HG03196 (cell line): ENCODE measurements around the gene ARMC7.
A peak's percentile ranks its signal among the peaks of the same experiment; 100 is the strongest.
"Not testable (repeated sequence)": the region's sequence is repeated elsewhere in the genome, so short reads cannot be mapped to it uniquely, and the experiment has no call there.

Source experiments
- ATAC-seq: cut with Tn5 transposase; IDR thresholded peaks from one replicate; pipeline ENCODE4 v1.9.1; 2021; ENCODE audit not compliant: unreplicated experiment

ARMC7 gene

DNA sequence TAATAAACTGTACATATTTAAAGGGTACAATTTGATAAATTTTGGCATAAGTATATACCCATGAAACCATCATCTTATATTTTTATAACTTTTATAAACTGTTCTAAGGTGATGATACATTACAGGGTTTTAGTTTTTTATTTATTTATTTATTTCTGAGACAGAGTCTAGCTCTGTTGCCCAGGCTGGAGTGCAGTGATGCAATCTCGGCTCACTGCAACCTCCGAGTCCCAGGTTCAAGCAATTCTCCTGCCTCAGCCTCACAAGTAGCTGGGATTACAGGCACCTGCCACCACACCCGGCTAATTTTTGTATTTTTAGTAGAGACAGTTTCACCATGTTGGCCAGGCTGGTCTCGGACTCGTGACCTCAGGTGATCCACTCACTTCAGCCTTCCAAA, 18.2 kb downstream of the ARMC7 start:
- not testable (repeated sequence) for ATAC-seq

GRCh38 chr17:75128694-75129505, 19.1 kb downstream of the ARMC7 start:
- ATAC-seq, result no peak

GRCh38 chr17:75129576-75129975, 19.8 kb downstream of the ARMC7 start:
- ATAC-seq, result no peak

GRCh38 chr17:75130059-75130631, 20.4 kb downstream of the ARMC7 start:
- ATAC-seq, result no peak

GRCh38 chr17:75130632-75131277, 21.0 kb downstream of the ARMC7 start:
- no peak for ATAC-seq

DNA sequence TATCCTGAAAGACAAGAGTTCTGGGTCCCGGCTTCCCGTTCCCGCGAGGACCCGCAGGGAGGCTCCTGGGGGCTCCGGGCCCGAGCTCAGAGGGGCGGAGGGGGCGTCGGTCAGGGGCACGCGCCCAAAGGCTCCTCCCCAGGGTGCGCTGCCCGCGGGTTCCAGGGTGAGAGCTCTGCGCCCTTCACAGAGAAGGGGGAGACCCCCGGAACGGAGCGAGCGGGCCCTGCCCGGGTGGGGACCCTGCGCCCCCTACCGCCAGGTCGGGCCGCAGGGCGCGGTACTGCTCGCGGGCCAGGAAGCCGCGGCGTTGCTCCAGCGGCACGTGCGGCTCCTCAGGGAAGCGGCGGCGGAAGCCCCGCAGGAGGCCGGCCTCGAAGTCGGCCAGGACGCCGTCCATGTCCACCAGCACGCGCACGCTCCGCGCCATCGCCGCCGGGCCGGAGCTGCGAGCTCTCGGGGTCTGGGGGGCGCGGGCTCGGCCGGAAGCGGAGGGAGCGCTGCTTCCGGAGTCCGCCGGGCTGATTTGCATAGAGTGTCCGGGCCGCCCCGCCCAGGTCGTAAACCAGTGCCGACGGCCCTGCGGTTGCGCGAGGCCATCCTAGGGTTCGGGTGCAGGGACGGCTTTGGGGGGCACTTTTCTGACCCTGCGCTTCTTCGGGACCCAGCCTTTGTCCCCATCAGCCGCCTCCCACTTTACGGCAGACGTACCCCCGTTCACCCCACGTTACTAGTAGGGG, 21.7 kb downstream of the ARMC7 start, which contains the start of gene NT5C:
TSS of gene NT5C (minus strand) at position 465 of the 740 bp plus-strand sequence. CDS start at position 430, 35 bp downstream.
- ATAC-seq, result peak; percentile 60

- not testable (repeated sequence) for ATAC-seq
These were observed 22.5 kb downstream of the ARMC7 start for GRCh38 chr17:75132018-75133000.

DNA sequence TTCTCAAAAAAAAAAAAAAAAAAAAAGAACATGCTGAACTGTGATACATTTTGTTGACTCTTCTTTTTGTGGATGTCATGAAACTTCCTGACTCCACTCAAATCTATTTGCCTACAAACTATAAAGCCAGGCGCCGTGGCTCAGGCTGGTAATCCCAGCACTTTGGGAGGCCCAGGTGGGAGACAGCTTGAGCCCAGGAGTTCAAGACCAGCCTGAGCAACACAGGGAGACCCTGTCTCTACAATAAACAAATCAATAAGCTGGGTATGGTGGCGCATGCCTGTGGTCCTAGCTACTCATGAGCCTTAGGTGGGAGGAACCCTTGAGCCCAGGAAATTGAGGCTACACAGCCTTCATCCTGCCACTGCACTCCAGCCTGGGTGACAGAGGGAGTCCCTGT, 23.2 kb downstream of the ARMC7 start:
- no peak for ATAC-seq

- not testable (repeated sequence) for ATAC-seq
These were observed 24.0 kb downstream of the ARMC7 start for GRCh38 chr17:75133607-75134347.

DNA sequence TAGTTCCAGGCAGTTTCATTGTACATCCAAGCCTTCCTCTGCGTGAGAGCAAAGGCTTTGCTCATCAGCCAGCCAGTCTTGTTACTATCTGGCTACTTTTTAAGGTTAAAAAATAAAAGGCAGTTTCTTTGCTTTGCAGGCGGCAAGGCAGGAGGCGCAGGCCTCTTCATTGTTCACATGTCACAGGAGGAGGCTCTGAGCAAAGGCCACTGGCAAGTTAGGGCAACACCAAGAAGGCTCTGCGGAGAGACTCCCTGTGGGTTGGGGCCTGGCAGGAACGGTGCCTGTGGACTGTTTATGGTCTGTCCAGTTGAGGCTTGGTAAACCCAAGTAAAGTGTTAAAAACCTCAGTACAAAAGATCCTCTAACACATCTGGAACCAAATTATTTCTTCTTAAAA, 25.7 kb downstream of the ARMC7 start:
- ATAC-seq, result no peak

- ATAC-seq, result no peak
These were observed 26.2 kb downstream of the ARMC7 start for GRCh38 chr17:75135946-75136345.

GRCh38 chr17:75137762-75138161, 28.0 kb downstream of the ARMC7 start:
- ATAC-seq, result not testable (repeated sequence)

DNA sequence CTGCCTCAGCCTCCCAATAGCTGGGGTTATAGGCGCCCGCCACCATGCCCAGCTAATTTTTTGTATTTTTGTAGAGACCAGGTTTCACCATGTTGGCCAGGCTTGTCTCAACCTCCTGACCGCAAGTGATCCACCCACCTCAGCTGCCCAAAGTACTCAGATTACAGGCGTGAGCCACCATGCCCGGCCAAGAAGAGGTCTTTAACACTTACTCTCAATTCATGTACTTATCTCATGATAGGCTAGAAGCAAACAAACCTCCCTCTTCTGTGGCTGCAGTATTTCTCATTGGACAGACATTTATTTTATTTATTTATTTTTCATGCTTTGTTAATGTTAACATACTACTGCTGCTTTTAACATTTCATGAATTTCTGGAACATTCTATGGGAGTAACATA, 28.8 kb downstream of the ARMC7 start:
- ATAC-seq, result no peak

GRCh38 chr17:75142236-75142971, 32.6 kb downstream of the ARMC7 start:
- no peak for ATAC-seq

DNA sequence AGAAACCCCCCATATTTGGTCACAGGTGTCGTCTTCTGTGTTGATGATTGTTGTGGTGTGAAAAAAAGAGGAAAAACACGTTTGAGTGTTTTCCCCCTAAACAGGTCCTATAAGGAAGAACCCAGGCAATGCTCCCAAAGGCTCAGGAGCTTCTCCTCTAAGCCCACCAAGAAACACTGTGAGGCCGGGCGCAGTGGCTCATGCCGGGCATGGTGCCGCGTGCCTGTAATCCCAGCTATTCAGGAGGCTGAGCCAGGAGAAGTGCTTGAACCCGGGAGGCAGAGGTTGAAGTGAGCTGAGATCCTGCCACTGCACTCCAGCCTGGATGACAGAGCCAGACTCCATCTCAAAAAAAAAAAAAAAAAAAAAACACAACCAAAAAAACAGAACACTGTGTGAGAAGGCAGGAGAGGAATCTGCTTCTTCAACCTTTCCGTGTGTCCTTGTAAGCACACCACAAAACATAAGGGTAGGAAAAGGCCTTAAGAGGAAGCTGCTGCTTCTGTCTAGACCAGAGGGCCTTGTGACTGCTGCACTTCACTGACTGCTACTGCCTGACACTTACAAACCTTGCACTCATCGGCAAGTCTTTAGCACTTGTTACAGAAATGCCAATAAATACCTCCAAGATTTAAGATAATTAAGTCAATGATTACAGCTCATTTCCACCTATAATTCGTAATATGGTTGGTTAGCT, 35.2 kb downstream of the ARMC7 start:
- no peak for ATAC-seq

- no peak for ATAC-seq
These were observed 36.8 kb downstream of the ARMC7 start for GRCh38 chr17:75146592-75146991.

GRCh38 chr17:75147878-75148546, 38.2 kb downstream of the ARMC7 start:
- ATAC-seq, result no peak

- no peak for ATAC-seq
These were observed 42.2 kb downstream of the ARMC7 start for GRCh38 chr17:75151930-75152329.
